Right cardiac atrium (tissue), 5 donors: Measurements from ENCODE around the gene ASAP3. TPM values are rescaled to one million over a fixed set of nuclear protein-coding genes. Genes with fewer than 3 reads are reported as not detected.

Source experiments
- ATAC-seq, 2 donors: fragments of 200-7000 bp; cut with Tn5 transposase; one replicate each; pipeline versions ENCODE4 v1.8.0 to v1.9.1; 2020; ENCODE audit warnings: moderate library complexity in 2 of 2, mild to moderate bottlenecking in 1 of 2
- DNase-seq, 3 donors: peaks; one replicate each; pipeline ENCODE4 v3.0.0-alpha.2; 2020
- H3K27ac ChIP-seq: one replicate; pipeline ENCODE4 v1.5.1; 2013; ENCODE audit warnings: mild to moderate bottlenecking, low read length, control low read depth, moderate library complexity
- H3K27me3 ChIP-seq: one replicate; pipeline ENCODE4 v1.6.1; 2013; ENCODE audit not compliant: control insufficient read depth, insufficient read depth
- H3K4me1 ChIP-seq: one replicate; pipeline ENCODE4 v1.6.1; 2013; ENCODE audit warnings: low read length; ENCODE audit not compliant: control insufficient read depth, insufficient read depth
- H3K4me3 ChIP-seq: one replicate; pipeline ENCODE4 v1.5.1; 2013; ENCODE audit warnings: low read length, control low read depth
- H3K9me3 ChIP-seq: one replicate; pipeline ENCODE4 v1.6.1; 2013; ENCODE audit warnings: low read length; ENCODE audit not compliant: control insufficient read depth
- WGBS: extraction: QIAGEN DNeasy Blood & Tissue Kit; methylation state at CpG from one replicate; pipeline ENCODE4 v1.1.7; 2013; 5-methylcytosine and 5-hydroxymethylcytosine counted together
- intact Hi-C, 4 donors: fragments of 100-400 bp; cut with DNase I; formaldehyde crosslinking; loops; one replicate each; pipeline versions ENCODE4 v1.11.0 to v1.14.0; 2022 to 2023
- polyA plus RNA-seq: library from polyadenylated mRNA; stranded (reverse); fragments of 200-250 nt; gene quantifications from one replicate; pipeline ENCODE4 v1.2.3, GENCODE V29; 2013
- total RNA-seq, 4 donors: library from RNA; stranded (reverse); fragmentation: NEBNext Ultra II Directional; extraction: Animal tissue kit (Norgen Biotek cat#: 25700); gene quantifications; one replicate each; pipeline ENCODE4 v1.2.1, GENCODE V29; 2021
- donor health status: healthy with polysubstance abuse.
- donor health status: DM: no; HTN: yes; CAD: no.
- donor health status: DM: no; HTN: no; CAD: no.
- donor health status: DM: no; HTN: yes; CAD: no; lungs with severe emphysema.
- donor health status: DM: yes; HTN: yes; CAD: no.

The ASAP3 gene
- total and polyA plus RNA-seq, 5 donors, result 31.4 to 45.2 (median 34.2) TPM

DNA sequence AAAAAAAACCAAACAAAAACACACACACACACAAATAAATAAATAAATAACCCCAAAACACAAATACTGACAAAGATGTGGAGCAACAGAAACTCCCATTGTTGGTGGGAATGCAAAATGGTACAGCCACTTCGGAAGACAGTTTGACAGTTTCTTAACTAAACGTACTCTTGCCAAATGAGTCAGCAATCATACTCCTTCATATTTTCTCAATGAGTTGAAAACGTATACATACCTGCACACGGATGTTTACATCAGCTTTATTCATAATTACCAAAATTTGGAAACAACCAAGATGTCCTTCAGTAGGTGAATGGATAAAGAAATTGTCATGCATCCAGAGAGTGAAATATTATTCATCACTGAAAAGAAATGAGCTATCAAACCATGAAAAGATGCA lies 23.5 kb downstream of the ASAP3 start:
- Histone ChIP-seq H3K9me3 (no peaks in the 10 kb centered on the region), H3K4me3 (no peak overlapping the region), H3K4me1 (no peaks in the 10 kb centered on the region), H3K27me3 (no peaks in the 10 kb centered on the region), H3K27ac (no peak overlapping the region)
- intact Hi-C loops, result no loop called here
- ATAC-seq (no peak), DNase-seq (no peak)
- 91% methylated on average over 4 of the region's 4 CpGs for WGBS

GRCh38 chr1:23459338-23459757 lies 24.6 kb downstream of the ASAP3 start:
- intact Hi-C loops, result no loop called here

GRCh38 chr1:23456226-23456625 lies 27.8 kb downstream of the ASAP3 start:
- no peak for DNase-seq
- no peak overlapping the region for H3K27ac ChIP-seq
- H3K27me3 ChIP-seq, result no peaks in the 10 kb centered on the region
- no peak for ATAC-seq
- intact Hi-C loops, result no loop called here
- WGBS, result 87% methylated on average over 5 of the region's 5 CpGs
- peaks cover 3% of the 10 kb centered on the region for H3K4me1 ChIP-seq
- H3K9me3 ChIP-seq, result no peaks in the 10 kb centered on the region
- no peak overlapping the region for H3K4me3 ChIP-seq

More at GRCh38 chr1:23459338-23459757, 24.6 kb downstream of the ASAP3 start:
- 83% methylated on average over 2 of the region's 2 CpGs for WGBS
- Histone ChIP-seq H3K9me3 (no peaks in the 10 kb centered on the region), H3K4me3 (no peak overlapping the region), H3K4me1 (no peaks in the 10 kb centered on the region), H3K27me3 (no peaks in the 10 kb centered on the region), H3K27ac (no peak overlapping the region)
- no peak for ATAC-seq
- DNase-seq, result no peak

DNA sequence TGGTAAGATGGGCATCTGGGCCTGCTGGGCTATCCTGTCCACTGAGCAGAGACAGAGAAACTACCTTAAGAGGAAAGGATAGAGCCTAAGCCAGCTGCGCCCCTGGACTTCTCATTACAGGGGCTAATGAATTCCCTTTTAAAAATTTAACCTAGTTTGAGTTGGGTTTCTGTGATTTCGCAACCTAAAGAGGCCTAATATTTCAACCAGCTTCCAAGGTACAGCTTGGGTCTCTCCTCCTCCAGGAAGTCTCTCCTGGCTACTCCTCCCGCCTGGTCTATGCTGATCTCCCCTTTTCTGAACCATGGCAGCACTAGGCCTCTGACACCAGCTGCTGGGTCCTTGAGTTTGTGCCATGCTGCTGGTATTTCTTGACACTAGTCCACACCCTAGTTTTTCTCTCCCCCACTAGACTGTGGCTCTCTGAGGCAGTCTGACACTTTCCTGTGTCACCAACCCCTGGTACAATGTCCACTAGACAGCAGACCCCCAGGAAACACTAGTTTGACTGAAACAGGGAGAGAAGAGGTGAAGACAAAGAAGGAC lies 30.5 kb downstream of the ASAP3 start:
- intact Hi-C loops, result no loop called here
- H3K9me3 ChIP-seq, result no peaks in the 10 kb centered on the region
- H3K27me3 ChIP-seq, result no peaks in the 10 kb centered on the region
- no peak overlapping the region for H3K4me3 ChIP-seq
- ATAC-seq (no peak), DNase-seq (no peak)
- H3K27ac ChIP-seq, result no peak overlapping the region
- 94% methylated on average over 3 of the region's 3 CpGs for WGBS
- peaks cover 3% of the 10 kb centered on the region for H3K4me1 ChIP-seq

- WGBS, result 47% methylated on average over 5 of the region's 5 CpGs
- ATAC-seq (peak; percentile 60 to 65), DNase-seq (peak in 1 of 3 donors; percentile 71)
- Histone ChIP-seq H3K27me3 (no peaks in the 10 kb centered on the region), H3K4me1 (peaks cover 3% of the 10 kb centered on the region), H3K27ac (peak overlapping the region; percentile 16), H3K9me3 (no peaks in the 10 kb centered on the region), H3K4me3 (no peak overlapping the region)
- intact Hi-C loops, result no loop called here
Measured at GRCh38 chr1:23452011-23452411, 32.0 kb downstream of the ASAP3 start.

GRCh38 chr1:23451441-23451840 lies 32.5 kb downstream of the ASAP3 start:
- DNase-seq (no peak), ATAC-seq (peak in 1 of 2 donors; percentile 15)
- H3K4me3 ChIP-seq, result no peak overlapping the region
- 53% methylated on average over 1 of the region's 1 CpG for WGBS
- intact Hi-C loops, result no loop called here
- H3K27ac ChIP-seq, result peak overlapping the region; percentile 16
- no peaks in the 10 kb centered on the region for H3K9me3 ChIP-seq
- no peaks in the 10 kb centered on the region for H3K27me3 ChIP-seq
- peaks cover 3% of the 10 kb centered on the region for H3K4me1 ChIP-seq

GRCh38 chr1:23450894-23451293 lies 33.1 kb downstream of the ASAP3 start:
- WGBS, result 90% methylated on average over 4 of the region's 4 CpGs
- DNase-seq (no peak), ATAC-seq (no peak)
- Histone ChIP-seq H3K27ac (no peak overlapping the region), H3K4me3 (no peak overlapping the region), H3K9me3 (no peaks in the 10 kb centered on the region), H3K27me3 (no peaks in the 10 kb centered on the region), H3K4me1 (peaks cover 3% of the 10 kb centered on the region)
- intact Hi-C loops, result no loop called here

GRCh38 chr1:23449958-23450357 lies 34.0 kb downstream of the ASAP3 start:
- DNase-seq (peak; percentile 74 to 84 (median 74)), ATAC-seq (peak; percentile 44 to 51)
- no peak overlapping the region for H3K27ac ChIP-seq
- H3K4me3 ChIP-seq, result no peak overlapping the region
- no peaks in the 10 kb centered on the region for H3K9me3 ChIP-seq
- 76% methylated on average over 4 of the region's 4 CpGs for WGBS
- no peaks in the 10 kb centered on the region for H3K27me3 ChIP-seq
- intact Hi-C loops, result no loop called here
- peaks cover 3% of the 10 kb centered on the region for H3K4me1 ChIP-seq

- Histone ChIP-seq H3K4me3 (no peak overlapping the region), H3K9me3 (no peaks in the 10 kb centered on the region), H3K27ac (no peak overlapping the region), H3K27me3 (no peaks in the 10 kb centered on the region), H3K4me1 (peaks cover 3% of the 10 kb centered on the region)
- intact Hi-C loops, result no loop called here
- WGBS, result 83% methylated on average over 6 of the region's 6 CpGs
- ATAC-seq, result no peak
- no peak for DNase-seq
Measured at GRCh38 chr1:23449306-23449705, 34.7 kb downstream of the ASAP3 start.

DNA sequence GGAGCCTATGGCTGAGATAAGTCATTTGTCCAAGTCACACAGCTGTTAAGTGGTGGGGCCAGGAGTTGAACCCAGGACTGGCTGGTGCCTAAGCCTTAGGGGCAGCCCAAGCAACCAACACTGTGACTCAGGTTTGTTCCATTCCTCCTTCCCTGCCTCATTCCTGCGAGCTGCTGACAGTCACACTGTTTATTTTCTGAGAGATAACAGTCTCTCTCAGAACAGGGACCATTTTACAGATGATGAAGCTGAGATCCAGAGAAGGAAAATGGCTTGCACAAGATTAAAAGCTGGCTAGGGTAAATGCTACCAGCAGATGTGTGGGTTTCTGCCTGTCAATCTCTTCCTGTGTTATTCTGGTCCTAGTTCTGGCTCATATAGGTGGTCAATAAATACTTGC lies 35.1 kb downstream of the ASAP3 start:
- peaks cover 3% of the 10 kb centered on the region for H3K4me1 ChIP-seq
- 88% methylated on average over 1 of the region's 1 CpG for WGBS
- H3K4me3 ChIP-seq, result no peak overlapping the region
- no peaks in the 10 kb centered on the region for H3K27me3 ChIP-seq
- DNase-seq, result no peak
- H3K9me3 ChIP-seq, result no peaks in the 10 kb centered on the region
- no peak overlapping the region for H3K27ac ChIP-seq
- intact Hi-C loops, result no loop called here
- no peak for ATAC-seq

DNA sequence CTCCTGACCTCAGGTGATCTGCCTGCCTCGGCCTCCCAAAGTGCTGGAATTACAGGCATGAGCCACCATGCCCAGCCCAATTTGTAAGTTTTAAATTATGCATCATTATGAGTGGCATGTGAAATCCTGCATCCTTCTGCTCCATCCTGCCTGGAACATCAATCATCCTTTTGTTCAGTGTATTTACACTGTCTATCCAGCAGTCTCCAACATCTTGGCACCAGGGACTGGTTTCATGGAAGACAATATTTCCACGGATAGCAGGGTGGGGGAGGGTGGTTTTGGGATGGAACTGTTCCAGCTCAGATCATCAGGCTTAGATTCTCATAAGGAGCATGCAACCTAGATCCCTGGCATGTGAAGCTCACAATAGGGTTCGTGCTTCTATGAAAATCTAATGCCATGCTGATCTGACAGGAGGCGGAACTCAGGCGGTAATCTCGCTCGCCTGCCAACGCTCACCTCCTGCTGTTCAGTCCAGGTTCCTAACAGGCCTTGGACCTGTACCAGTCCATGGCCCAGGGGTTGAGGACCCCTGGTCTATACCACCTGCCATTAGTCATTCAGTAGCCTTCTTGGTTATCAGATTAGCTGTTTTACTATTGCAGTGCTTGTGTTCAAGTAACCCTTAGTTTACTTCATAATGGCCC lies 37.2 kb downstream of the ASAP3 start:
- Histone ChIP-seq H3K27me3 (no peaks in the 10 kb centered on the region), H3K27ac (no peak overlapping the region), H3K4me3 (no peak overlapping the region), H3K9me3 (no peaks in the 10 kb centered on the region), H3K4me1 (no peaks in the 10 kb centered on the region)
- WGBS, result 87% methylated on average over 8 of the region's 8 CpGs
- intact Hi-C loops, result no loop called here
- DNase-seq (no peak), ATAC-seq (no peak)
